CD4-positive, alpha-beta T cell treated with Interferon gamma for 1 hour (primary cell): ENCODE data around the gene OXCT1.
"Not testable (repeated sequence)": the region's sequence is repeated elsewhere in the genome, so short reads cannot be mapped to it uniquely, and the experiment has no call there.

ENCODE experiments used
- DNase-seq: peaks from one replicate; pipeline ENCODE4 v3.0.0-alpha.2; 2020

The OXCT1 gene

DNA sequence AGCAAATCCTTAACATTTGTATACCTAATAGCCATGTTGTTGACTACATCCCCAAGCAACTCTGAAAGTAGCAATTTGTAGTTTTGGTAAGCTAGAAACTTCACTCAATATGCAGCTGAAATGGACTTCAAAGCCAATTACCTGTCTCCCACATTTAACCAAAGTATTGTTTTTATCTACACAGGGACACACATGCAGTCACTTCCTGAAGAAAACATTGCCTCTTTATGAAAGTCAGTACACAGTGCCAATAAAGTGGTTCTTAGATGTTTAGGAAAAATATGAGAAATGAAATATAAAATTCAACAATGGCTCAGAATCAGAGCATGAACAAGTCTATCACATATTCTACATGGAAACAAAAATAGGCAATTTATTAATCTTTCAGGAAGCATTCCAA, 49.2 kb downstream of the OXCT1 start:
- DNase-seq: no peak

DNA sequence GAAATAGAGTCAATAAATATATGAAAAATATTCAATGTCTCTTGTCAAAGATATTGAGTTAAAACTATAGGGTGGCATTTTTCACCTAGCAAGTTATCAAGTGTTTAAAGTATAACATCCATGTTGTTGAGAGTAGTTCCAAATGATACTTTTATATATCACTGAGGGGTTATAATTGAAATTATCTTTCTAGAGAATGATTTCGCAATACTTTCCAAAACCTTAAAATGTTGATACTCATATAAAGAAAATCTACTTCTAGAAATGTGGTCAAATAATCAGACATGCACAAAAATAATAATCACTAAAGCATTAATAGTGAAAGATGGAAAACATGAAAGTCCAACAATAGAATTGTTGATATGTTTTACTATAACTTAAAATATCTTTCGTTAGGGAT, 50.1 kb downstream of the OXCT1 start:
- no peak for DNase-seq

DNA sequence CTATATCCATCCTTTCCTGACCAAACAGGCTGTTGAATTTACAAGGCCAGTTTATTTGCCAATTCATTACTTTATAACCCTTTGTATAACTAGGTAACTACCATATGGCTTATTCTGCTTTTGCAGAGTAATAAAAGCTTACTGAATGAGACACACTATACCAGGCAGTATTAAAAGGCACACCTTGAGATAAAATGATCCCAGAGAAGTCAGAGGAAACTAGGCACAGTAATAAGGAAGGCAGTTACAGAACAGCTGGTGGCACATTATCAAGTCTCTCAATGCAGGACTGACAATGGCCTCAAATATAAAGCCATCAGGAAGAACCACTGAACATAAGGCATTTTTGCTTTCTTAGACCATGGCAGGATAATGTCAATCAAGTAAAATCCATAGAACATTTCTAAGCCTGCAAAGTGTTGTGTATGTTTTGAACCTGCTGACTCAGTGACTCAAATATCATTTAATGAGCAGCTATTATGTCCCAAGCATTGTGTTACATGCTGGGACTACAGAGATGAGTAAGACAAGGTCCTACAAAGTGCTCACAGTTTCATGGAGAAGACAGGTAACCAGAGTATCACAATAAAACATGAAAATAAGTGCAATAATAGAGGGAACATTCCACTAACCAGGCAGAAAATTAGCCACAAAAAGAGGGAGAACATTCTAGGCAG, 52.5 kb downstream of the OXCT1 start:
- DNase-seq: no peak

DNA sequence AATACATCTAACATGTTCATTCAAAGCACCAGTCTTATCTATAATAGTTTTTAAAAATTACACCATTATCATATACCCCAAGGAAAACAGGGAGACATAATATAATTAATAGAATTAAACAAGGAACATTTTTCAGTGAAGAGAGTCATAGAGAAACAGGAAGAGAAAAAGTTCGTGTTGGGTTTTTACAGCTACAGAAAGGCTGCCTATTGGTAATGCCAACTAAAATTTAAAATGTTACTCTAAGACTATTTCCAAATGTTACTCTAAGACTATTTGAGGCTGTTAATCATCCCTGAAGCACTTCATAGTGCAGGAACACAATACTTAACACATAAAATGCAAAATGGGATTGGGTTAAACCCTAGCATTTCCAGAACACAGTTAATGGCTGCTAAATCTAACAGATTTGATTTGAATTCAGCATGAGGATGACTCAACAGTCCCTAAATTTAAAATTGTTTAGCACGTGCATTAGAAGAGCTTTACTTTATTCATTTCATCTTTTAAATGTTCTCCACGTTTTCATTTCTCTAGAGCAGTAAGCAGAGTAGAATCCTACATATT, 54.5 kb downstream of the OXCT1 start:
- no peak for DNase-seq

DNA sequence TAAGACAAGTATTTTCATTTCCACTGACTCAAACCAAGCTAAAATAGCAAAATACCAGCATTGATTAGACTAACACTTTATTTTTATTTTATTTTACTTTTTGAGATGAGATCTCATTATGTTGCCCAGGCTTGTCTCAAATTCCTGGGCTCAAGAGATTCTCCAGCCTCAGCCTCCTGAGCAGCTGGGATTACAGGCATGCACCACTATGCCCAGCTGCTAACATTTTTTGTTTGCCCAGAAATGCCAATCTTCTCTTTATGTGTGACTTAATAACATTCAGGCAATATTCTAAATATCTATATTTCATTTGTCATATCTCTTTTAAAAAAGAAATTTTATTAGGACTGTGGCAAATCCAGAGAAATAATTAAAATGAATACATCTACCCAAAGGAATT, 55.0 kb downstream of the OXCT1 start:
- no peak for DNase-seq

DNA sequence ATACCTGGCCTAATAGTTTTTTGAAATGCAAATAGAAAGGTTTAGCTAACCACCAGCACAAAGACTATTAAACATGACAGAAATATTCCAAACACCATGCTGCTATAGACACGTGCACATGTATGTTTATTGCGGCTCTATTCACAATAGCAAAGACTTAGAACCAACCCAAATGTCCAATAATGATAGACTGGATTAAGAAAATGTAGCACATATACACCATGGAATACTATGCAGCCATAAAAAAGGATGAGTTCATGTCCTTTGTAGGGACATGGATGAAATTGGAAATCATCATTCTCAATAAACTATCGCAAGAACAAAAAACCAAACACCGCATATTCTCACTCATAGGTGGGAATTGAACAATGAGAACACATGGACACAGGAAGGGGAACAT, 55.9 kb downstream of the OXCT1 start:
- not testable (repeated sequence) for DNase-seq

DNA sequence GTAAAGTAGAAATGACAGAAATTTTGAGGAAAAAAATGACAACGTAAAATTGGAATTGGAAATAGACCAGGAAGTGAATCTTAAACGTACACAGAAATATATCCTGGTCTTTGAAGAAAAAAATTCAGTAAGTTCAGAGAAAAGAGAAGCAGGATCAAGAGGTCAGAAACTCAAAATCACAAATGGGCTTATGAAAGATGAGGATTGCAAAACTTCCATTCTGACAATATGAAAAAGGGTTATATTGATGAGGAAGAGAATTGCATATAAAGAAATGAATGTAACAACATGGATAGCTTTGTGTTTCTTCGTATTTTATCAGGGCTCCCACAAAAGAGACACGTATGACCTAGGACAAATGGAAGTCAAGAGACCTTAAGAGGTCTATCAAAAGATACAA, 58.1 kb downstream of the OXCT1 start:
- no peak for DNase-seq

DNA sequence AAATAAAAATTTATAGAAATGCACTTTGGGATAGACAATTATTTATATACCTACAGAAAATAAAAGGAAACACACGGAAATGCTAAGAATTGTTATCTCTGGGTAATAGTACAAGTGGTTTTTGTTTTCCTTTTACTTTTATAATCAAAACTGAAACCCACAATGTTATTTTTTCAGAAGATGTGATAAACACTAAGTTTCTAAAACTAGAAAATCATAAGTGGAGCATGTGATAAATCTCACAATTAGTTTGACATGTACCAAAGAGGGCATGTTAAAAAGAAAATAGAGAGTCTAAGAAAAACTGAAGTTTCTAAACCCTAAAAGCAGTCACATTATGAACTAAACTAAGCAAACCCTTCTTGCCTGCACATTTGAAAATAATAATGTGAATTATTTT, 61.1 kb downstream of the OXCT1 start:
- DNase-seq: no peak

DNA sequence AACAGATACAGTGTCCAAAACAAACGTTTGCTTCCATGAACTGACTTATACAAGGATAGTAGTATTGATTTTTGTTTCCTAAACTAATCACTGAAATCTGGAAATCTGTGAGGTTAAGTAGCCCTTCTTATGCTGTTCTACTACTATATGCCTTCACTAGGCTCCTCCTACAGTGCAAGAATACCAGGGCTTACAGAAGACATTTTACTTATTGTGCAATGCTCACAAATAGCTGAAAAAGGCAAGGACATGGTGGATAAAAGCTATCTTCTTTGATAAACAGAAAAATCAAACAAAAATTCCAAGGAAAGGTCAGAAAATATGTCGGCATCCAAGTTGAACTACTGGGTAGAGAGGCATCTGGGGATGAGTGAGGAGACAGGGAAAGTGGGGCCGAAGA, 61.9 kb downstream of the OXCT1 start:
- no peak for DNase-seq

DNA sequence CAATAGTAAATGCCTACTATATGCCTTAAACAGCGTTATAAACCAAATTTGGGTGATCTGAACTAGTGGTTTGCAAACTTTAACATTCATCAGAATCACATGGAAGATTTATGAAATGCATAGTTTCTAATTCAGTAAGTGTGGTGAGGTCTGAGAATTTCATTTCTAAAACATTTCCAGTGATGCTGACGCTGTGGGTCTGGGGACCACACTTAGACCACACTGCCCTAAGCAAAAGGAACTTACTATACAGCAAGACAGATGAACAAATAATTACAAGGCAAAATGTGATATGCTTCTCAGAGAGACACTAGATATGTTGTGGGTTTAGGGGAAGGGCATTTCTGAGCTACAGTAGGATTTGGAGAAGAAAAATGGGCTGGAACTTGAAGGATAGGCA, 72.6 kb downstream of the OXCT1 start:
- DNase-seq: no peak

DNA sequence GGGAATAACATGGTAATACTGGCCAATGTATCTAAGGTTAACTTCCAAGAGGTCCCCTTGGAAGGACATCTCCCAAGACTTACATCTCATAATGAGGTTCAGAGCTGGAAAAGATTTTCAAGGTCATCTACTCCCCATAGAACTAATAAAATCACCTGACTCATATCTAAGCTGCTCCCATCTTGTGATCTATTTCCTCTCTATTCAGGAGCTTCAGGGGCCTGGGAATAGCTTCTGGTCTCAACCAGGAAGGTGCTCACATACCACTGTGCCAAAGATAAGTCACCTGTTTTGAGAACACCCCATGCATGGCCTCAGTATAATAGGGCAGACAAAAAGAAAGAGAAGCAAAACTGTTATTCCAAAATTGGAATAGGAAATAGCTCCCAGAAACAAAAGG, 74.2 kb downstream of the OXCT1 start:
- DNase-seq: no peak

DNA sequence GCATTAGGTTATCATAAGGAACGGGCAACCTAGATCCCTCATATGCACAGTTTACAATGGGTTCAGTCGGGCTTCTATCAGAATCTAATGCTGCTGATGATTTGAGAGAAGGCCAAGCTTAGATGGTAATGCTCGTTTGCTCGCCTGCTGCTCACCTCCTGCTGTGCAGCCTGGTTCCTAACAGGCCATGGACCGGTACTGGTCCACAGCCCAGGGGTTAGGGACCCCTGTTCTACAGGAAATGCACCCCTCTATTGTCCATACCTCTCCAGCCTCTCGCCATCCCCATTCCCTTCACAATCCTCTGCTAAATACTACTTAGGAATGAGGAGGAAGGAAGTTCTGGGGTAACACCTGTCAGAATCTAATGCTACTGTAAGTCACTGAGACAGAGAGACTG, 75.1 kb downstream of the OXCT1 start:
- no peak for DNase-seq

DNA sequence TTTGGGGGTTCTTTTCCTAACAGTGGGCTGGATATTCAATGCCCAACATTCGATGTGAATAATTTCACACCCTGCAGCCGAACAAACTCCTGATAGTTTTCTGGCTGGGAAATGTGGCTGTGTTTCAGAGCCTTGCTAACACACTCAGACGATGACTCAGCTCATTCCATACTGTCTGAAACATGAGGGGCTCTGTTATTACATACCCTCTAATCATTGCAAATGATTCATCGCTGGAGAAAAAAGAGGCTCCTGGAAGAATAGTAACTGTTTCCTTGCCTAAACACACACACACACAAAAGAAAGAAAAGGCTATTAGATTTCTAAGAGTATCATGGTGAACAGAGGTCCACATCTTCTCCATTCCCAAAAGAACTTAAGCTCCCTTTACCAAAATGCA, 75.8 kb downstream of the OXCT1 start:
- DNase-seq: no peak

DNA sequence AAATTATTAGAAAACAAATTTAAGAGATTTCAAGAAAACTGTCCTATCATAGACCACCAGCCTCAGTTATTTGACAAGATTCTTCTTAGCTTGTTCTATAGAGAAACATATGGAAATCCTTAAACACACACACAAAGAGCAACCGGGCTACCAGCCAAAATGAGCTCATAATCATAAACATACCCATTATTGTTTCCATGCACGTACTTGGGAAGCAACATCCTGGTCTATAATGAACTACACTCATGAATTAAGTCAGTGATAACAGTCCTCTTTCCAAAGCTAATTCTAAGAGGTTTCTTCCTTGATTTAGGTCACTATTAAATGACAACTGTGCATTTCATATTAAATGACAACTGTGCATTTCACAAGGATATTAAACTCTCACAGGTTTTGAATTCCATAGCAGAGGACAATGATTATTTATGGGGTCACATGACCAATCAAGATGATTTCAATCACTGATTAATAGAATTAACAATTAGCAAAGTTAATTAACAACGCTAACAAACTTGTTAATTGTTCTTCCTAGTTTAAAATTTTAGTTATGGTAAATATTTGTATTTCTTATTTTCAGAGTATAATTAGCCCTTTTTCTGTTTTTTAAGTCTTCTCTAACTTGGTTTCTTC, 77.0 kb downstream of the OXCT1 start:
- no peak for DNase-seq

DNA sequence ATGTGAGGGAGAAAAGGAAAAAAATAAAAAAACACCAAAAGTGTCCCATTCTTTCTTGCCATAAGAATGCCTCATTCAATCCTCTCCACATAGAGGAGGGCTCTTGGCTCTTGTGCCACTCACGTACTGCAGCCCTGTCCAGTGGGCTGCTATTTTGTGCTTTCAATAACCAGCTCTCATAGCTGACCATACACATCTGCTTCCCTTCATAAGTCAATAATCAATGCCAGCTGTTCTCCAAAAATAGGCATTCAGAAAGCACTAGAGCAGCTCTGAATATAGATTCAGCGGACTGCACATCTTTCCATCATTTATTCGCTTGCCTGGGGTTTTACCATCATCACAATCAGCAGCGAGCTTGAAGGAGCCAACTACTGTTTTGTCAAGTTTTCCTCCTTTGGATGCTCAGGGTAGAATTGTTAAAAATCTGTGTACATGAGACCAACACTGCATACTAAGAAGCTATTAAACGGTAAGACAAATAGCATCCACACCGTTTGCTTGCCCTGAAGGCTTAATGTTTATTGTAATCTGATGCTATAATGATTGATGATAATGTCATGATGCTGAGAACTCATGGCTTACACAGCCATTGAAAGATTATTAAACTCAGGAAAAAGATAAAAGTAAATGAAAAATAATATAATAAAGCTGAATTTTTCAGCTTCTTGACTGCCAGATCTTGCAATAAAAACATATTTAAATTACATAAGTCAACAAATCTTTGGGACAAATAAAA, 80.0 kb downstream of the OXCT1 start:
- DNase-seq: no peak

DNA sequence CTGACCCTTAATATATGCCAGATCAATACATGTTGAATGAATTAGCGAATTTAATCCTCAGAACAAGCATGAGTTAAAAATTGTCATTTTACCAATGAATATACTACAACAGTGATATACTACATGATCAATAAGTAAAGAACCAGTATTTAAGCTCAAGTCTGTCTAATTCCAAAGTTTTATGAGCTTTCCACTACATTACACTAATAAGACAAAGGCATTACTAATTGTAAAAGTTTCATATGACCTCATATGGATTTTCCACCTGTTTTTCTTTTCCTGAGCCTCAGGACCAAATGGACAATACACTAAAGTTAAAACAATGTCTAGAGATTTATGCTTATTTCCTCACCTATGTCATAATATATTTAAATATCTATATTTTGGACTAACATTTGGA, 80.8 kb downstream of the OXCT1 start:
- no peak for DNase-seq

DNA sequence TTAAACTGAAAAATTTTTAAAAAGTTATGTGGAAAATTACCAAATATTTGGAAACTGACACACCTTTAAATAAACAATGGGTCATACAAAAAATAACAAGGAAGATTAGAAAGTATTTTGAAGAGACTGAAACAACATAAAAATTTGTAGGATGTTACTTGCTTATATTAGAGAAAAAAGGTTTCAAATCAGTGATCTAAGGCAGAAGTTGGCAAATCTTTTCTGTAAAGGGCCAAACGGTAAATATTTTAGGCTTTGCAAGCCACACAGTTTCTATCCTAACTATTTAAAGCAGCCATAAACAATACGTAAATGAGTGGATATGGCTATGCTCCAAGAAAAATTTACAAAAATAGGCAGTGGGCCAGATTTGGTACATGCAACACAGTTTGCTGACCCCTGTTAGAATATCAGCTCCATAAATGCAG, 81.3 kb downstream of the OXCT1 start:
- DNase-seq: no peak

DNA sequence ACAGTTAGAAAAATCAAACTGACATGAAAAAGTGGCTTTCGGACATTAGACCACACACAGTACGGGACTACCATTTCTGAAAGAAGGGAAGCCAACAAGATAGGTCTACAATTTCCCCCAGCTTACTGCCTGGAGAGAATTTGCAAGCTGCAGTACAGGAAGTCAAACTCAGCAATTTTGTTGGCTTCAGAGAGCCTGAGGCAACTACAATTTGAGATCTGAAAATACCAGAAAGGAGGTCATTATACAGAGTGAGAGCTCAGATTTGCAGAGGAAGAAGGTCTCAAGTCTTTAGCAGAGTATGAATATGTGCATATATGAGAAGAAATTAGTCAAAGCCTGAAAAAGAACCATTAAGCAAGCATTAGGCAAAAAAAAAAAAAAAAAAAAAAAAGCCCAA, 83.0 kb downstream of the OXCT1 start:
- no peak for DNase-seq

DNA sequence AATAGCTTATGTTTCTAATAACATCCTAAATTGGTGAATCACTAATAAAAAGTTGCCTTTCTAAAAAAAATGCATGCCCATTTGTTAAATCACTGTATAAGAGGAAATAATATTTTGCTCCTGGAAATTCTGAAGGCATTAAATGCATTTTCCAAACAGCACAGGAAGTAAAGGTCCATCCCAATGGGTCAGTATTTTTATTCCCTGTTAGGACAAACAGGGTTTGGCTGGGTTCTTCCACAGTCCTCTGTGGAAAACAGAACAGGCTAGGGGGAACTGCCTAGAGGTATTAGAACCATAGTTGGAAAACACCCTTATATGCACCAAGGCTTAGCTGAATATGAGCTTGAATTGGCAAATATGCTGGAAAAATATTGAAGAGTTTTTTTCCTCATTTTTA, 85.2 kb downstream of the OXCT1 start:
- DNase-seq: no peak

DNA sequence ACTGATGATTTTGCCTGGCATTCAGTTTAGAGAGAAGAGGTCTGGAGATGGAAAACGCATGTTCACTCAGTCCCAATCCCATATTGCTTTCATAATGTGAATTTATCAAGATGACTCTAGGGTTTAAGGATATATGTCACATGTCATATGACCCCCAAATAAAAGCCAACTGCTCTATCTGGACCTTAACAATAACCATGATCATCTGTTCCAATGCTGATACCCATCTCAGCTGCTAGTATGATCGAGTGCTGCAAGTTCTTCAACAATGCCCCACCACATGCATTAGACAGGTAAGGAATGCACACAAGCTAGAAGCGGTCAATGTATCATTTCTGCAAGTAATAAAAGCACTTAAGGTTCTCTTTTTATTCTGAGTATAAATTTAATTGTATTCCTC, 91.8 kb downstream of the OXCT1 start:
- DNase-seq: no peak

DNA sequence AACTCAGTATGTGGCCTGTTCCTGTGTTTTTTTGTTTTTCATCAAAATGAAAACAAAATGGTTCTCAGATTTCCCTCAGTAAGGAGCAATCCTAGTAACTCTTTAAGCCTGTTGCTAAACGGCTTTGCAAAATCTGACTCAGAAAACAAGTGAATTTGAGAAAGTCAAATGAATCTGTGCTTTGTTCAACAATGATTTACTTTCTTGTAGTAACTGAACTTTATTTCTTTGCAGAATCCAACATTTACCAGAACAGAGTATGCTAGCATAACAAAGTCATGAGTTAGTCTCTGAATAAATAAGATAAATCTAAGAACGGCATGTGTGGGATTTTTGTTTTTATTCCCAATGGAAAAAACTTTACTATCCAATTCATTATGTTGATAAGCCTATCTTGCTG, 93.8 kb downstream of the OXCT1 start:
- DNase-seq: no peak

DNA sequence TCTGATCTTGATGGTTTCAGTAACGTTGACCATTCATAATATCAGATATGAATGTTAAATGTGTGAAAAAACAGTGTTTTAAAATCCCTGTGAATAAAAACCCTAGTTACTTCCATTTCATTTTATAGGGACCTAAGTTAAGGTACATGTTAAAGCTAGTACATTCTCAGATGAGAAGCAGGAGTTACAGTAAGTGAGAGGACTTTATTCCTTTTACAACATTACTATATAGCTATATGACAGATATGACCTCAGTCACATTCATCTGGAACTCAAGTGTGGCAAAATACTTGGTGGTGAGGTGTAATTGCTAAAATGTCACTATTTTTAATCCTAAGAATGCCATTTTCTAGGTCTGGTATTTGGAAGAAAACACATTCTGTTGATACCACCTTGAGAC, 96.4 kb downstream of the OXCT1 start:
- no peak for DNase-seq

DNA sequence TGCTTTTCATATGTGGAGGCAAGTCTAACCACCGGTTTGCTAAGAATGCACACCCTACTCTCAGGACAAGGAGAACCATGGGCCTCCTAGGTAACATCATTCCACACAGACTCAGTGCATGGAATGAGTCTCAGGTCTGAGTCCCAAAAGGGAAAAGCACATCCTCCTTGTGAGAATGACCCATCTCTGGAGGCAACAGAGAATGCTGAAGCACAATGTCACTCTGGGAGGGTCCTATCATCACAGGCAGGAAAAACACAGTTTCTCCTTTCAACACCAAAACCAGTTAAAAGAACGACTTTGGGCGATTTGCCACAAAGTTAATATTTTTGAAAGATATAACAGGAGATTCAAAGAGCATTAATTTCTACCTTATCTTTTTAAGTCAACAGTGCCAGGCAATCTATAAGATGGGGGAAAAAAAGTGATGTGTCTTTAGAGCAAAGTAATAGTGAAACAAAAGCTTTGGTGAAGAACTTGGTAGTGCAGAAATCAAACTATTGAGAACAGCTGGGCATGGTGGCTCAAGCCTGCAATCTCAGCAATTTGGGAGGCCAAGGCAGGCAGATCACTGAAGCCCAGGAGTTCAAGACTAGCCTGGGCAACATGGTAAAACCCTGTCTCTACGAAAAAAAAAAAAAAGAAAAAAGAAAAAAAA, 97.3 kb downstream of the OXCT1 start:
- no peak for DNase-seq

DNA sequence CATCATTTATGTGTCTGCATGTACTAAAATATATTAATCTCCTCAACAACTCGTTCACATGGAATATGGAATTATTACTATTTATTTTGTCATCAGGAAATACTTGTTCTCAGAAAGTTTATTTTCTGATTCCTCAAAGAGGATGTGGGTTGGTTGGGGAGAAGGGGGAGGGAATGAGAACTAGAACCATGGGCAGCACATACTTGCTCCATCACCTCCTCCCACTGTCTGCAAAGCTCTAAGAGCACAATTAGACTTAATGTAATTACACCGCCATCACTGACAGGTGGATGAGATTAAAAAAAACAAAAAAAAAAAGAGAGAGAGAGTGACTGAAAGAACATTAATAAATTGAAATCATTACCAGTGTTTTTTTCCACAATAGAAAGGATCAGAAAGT, 98.2 kb downstream of the OXCT1 start:
- no peak for DNase-seq
